RPMI7951 (cell line): Measurements from ENCODE around the gene IFT20. TPM values are rescaled to one million over a fixed set of nuclear protein-coding genes. Genes with fewer than 3 reads are reported as not detected.
A peak's percentile ranks its signal among the peaks of the same experiment; 100 is the strongest.

Source experiments
- DNase-seq: peaks from one replicate; pipeline ENCODE4 v3.0.0-alpha.2; 2012; ENCODE audit warnings: low read depth
- total RNA-seq: library from RNA; depleted of rRNA; stranded (reverse); fragments of >200 nt; shearing (Covaris generic); gene quantifications from 2 replicates; pipeline ENCODE4 v1.2.3, GENCODE V29; 2014; rRNA removed

IFT20 gene
- total RNA-seq = 47.7 and 51.9 TPM in 2 replicates

GRCh38 chr17:28335201-28335958 is at the start of gene IFT20, which contains the start of gene TNFAIP1:
Gene IFT20, minus strand, starts transcription at chr17:28335472. Its CDS starts 3,487 bp downstream, at chr17:28331985.
Gene TNFAIP1, plus strand, starts transcription at chr17:28335761. Its CDS starts 3,761 bp downstream, at chr17:28339522.
- peak; percentile 99 for DNase-seq

GRCh38 chr17:28385037-28385400 is 49.7 kb upstream of the IFT20 start:
- no peak for DNase-seq

- DNase-seq = no peak
Measured at GRCh38 chr17:28384281-28385036, 49.2 kb upstream of the IFT20 start.

GRCh38 chr17:28381141-28381825 is 46.0 kb upstream of the IFT20 start:
- DNase-seq = no peak

- DNase-seq = peak; percentile 90
Measured at GRCh38 chr17:28379814-28380801, 44.8 kb upstream of the IFT20 start.

- no peak for DNase-seq
Measured at GRCh38 chr17:28372945-28373274, 37.6 kb upstream of the IFT20 start.

GRCh38 chr17:28372203-28372944 is 37.1 kb upstream of the IFT20 start:
- peak; percentile 37 for DNase-seq

GRCh38 chr17:28371245-28372202 is 36.3 kb upstream of the IFT20 start, which contains the start of gene SARM1:
Gene SARM1, plus strand, starts transcription at chr17:28371694. Its CDS starts 339 bp downstream, at chr17:28372033.
- DNase-seq = peak; percentile 91

- no peak for DNase-seq
Measured at GRCh38 chr17:28370744-28371103, 35.5 kb upstream of the IFT20 start.

- DNase-seq = peak; percentile 32
Measured at GRCh38 chr17:28370035-28370743, 34.9 kb upstream of the IFT20 start, which contains the start of gene VTN. Gene VTN, minus strand, starts transcription at chr17:28370307. Its CDS starts 104 bp downstream, at chr17:28370203.

- DNase-seq = no peak
Measured at GRCh38 chr17:28369684-28370034, 34.4 kb upstream of the IFT20 start.

- DNase-seq = no peak
Measured at GRCh38 chr17:28368915-28369683, 33.8 kb upstream of the IFT20 start.

GRCh38 chr17:28368306-28368831 is 33.1 kb upstream of the IFT20 start:
- no peak for DNase-seq

- no peak for DNase-seq
Measured at GRCh38 chr17:28367641-28368305, 32.5 kb upstream of the IFT20 start.

- no peak for DNase-seq
Measured at GRCh38 chr17:28366605-28367004, 31.3 kb upstream of the IFT20 start.

- DNase-seq = no peak
Measured at GRCh38 chr17:28365487-28365886, 30.2 kb upstream of the IFT20 start.
